H9 (cell line): ENCODE data around the gene AFAP1L1. TPM values are rescaled to one million over a fixed set of nuclear protein-coding genes. Genes with fewer than 3 reads are reported as not detected.

Source experiments
- DNase-seq: peaks from one replicate; pipeline ENCODE4 v3.0.0-alpha.2; 2017
- H2AFZ ChIP-seq: one replicate; pipeline ENCODE4 v1.6.1; 2013; ENCODE audit warnings: mild to moderate bottlenecking, low read length, control low read depth, moderate library complexity
- H2AK5ac ChIP-seq: 2 replicates; pipeline ENCODE4 v1.6.1; 2013; ENCODE audit warnings: low read length, control low read depth, mixed read lengths; ENCODE audit not compliant: insufficient read length
- H2BK120ac ChIP-seq: one replicate; pipeline ENCODE4 v1.6.1; 2013; ENCODE audit warnings: low read depth, mild to moderate bottlenecking, low read length, control low read depth, inconsistent platforms; ENCODE audit not compliant: poor library complexity, severe bottlenecking
- H2BK12ac ChIP-seq: 2 replicates; pipeline ENCODE4 v1.6.1; 2013; ENCODE audit warnings: low read length, control low read depth, mixed read lengths, low read depth; ENCODE audit not compliant: insufficient read length
- H2BK15ac ChIP-seq: 2 replicates; pipeline ENCODE4 v1.6.1; 2013; ENCODE audit warnings: low read depth, low read length, control low read depth
- H2BK20ac ChIP-seq: one replicate; pipeline ENCODE4 v1.6.1; 2013; ENCODE audit warnings: low read depth, mild to moderate bottlenecking, low read length, control low read depth, inconsistent platforms; ENCODE audit not compliant: poor library complexity, severe bottlenecking
- H2BK5ac ChIP-seq: 2 replicates; pipeline ENCODE4 v1.6.1; 2013; ENCODE audit warnings: low read length, control low read depth, mixed read lengths; ENCODE audit not compliant: insufficient read length
- H3K14ac ChIP-seq: 2 replicates; pipeline ENCODE4 v1.6.1; 2013; ENCODE audit warnings: low read length, control low read depth; ENCODE audit not compliant: insufficient read depth
- H3K18ac ChIP-seq: 2 replicates; pipeline ENCODE4 v1.6.1; 2013; ENCODE audit warnings: low read depth, mild to moderate bottlenecking, mixed read lengths, low read length, control low read depth; ENCODE audit not compliant: insufficient read length
- H3K23ac ChIP-seq: 2 replicates; pipeline ENCODE4 v1.6.1; 2013; ENCODE audit warnings: low read length, control low read depth, mixed read lengths, low read depth; ENCODE audit not compliant: insufficient read length
- H3K23me2 ChIP-seq: 2 replicates; pipeline ENCODE4 v1.6.1; 2013; ENCODE audit warnings: low read depth, mild to moderate bottlenecking, mixed read lengths, low read length, control low read depth; ENCODE audit not compliant: insufficient read length, poor library complexity, severe bottlenecking
- H3K27ac ChIP-seq: 2 replicates; pipeline ENCODE4 v1.5.1; 2013; ENCODE audit warnings: low read length, control low read depth, mixed read lengths, low read depth; ENCODE audit not compliant: insufficient read length
- H3K27me3 ChIP-seq: 2 replicates; pipeline ENCODE4 v1.6.1; 2013; ENCODE audit warnings: low read length, control low read depth, inconsistent platforms; ENCODE audit not compliant: insufficient read depth
- H3K4ac ChIP-seq: 2 replicates; pipeline ENCODE4 v1.6.1; 2013; ENCODE audit warnings: low read depth, mild to moderate bottlenecking, control low read depth, inconsistent platforms, low read length, moderate library complexity
- H3K4me1 ChIP-seq: 2 replicates; pipeline ENCODE4 v1.6.1; 2013; ENCODE audit warnings: low read length, control low read depth, inconsistent platforms; ENCODE audit not compliant: insufficient read depth
- H3K4me2 ChIP-seq: 2 replicates; pipeline ENCODE4 v1.6.1; 2013; ENCODE audit warnings: low read length, control low read depth, mixed read lengths; ENCODE audit not compliant: insufficient read length, insufficient read depth
- H3K56ac ChIP-seq: 2 replicates; pipeline ENCODE4 v1.6.1; 2013; ENCODE audit warnings: low read depth, mild to moderate bottlenecking, mixed read lengths, low read length, control low read depth; ENCODE audit not compliant: insufficient read length
- H3K79me1 ChIP-seq: 2 replicates; pipeline ENCODE4 v1.6.1; 2013; ENCODE audit warnings: low read depth, mild to moderate bottlenecking, moderate library complexity, low read length, control low read depth, inconsistent platforms; ENCODE audit not compliant: insufficient read depth, poor library complexity, severe bottlenecking
- H3K79me2 ChIP-seq: 2 replicates; pipeline ENCODE4 v1.6.1; 2013; ENCODE audit warnings: low read length, control low read depth, inconsistent platforms; ENCODE audit not compliant: insufficient read depth
- H3K9ac ChIP-seq: 2 replicates; pipeline ENCODE4 v1.6.1; 2013; ENCODE audit warnings: low read length, control low read depth, mixed read lengths; ENCODE audit not compliant: insufficient read length; ENCODE audit errors: extremely low read depth
- H3K9me3 ChIP-seq: one replicate; pipeline ENCODE4 v1.6.1; 2013; ENCODE audit warnings: low read depth, low read length, inconsistent platforms; ENCODE audit not compliant: control insufficient read depth
- H3T11ph ChIP-seq: one replicate; pipeline ENCODE4 v1.6.1; 2013; ENCODE audit warnings: mild to moderate bottlenecking, low read length, control low read depth, inconsistent platforms
- H4K20me1 ChIP-seq: one replicate; pipeline ENCODE4 v1.6.1; 2013; ENCODE audit not compliant: control insufficient read depth, insufficient read length, insufficient read depth
- H4K5ac ChIP-seq: 2 replicates; pipeline ENCODE4 v1.6.1; 2013; ENCODE audit warnings: low read depth, mild to moderate bottlenecking, mixed read lengths, low read length, control low read depth; ENCODE audit not compliant: insufficient read length
- H4K8ac ChIP-seq: replicated peaks from 2 replicates; pipeline ENCODE4 v1.6.1; 2013; ENCODE audit warnings: low read length, control low read depth, mixed read lengths, low read depth; ENCODE audit not compliant: insufficient read length
- H4K91ac ChIP-seq: 2 replicates; pipeline ENCODE4 v1.6.1; 2013; ENCODE audit warnings: low read depth, mild to moderate bottlenecking, moderate library complexity, mixed read lengths, low read length, control low read depth; ENCODE audit not compliant: insufficient read length
- H3K27ac Mint-ChIP-seq, 3 experiments: 2 replicates in 2 of 3; 3 replicates in 1 of 3; pipeline ENCODE4 v1.8.0; 2020 to 2021; ENCODE audit warnings: mixed read lengths in 3 of 3, mild to moderate bottlenecking in 1 of 3, moderate library complexity in 1 of 3
- H3K27me3 Mint-ChIP-seq: 2 replicates; pipeline ENCODE4 v1.8.0; 2021; ENCODE audit warnings: low read depth, mild to moderate bottlenecking, moderate library complexity, mixed read lengths
- H3K36me3 Mint-ChIP-seq, 3 experiments: 2 replicates in 2 of 3; 3 replicates in 1 of 3; pipeline ENCODE4 v1.8.0; 2020 to 2021; ENCODE audit warnings: low read depth in 3 of 3, mixed read lengths in 3 of 3; ENCODE audit not compliant: insufficient read depth in 1 of 3
- H3K4me1 Mint-ChIP-seq, 2 experiments: 2 replicates each; pipeline ENCODE4 v1.8.0; 2020; ENCODE audit warnings: mixed read lengths in 2 of 2
- H3K4me3 Mint-ChIP-seq, 2 experiments: 2 replicates in 1 of 2; 3 replicates in 1 of 2; pipeline ENCODE4 v1.8.0; 2020 to 2021; ENCODE audit warnings: mild to moderate bottlenecking in 2 of 2, mixed read lengths in 2 of 2, moderate library complexity in 1 of 2
- H3K9me3 Mint-ChIP-seq, 2 experiments: 2 replicates in 1 of 2; 3 replicates in 1 of 2; pipeline ENCODE4 v1.8.0; 2020; ENCODE audit warnings: mild to moderate bottlenecking in 2 of 2, mixed read lengths in 2 of 2, moderate library complexity in 1 of 2
- CTCF ChIP-seq: fragments of 200-600 bp; sonication (generic); conservative IDR thresholded peaks from 3 replicates; pipeline ENCODE4 v1.8.0; 2021; ENCODE audit warnings: antibody characterized with exemption, mild to moderate bottlenecking
- total RNA-seq: library from RNA; stranded (reverse); gene quantifications from 2 replicates; pipeline ENCODE4 v1.2.1, GENCODE V29; 2021

The AFAP1L1 gene
- total RNA-seq, 1 experiment from 2014 or later, result 1.8 TPM

GRCh38 chr5:149341876-149342275 is 70.2 kb downstream of the AFAP1L1 start:
- Histone ChIP-seq H4K5ac (no peak overlapping the region), H3K56ac (no peak overlapping the region), H4K20me1 (no peaks in the 10 kb centered on the region), H3K4me2 (no peak overlapping the region), H3K9me3 (no peaks in the 10 kb centered on the region), H3K4me1 (no peaks in the 10 kb centered on the region), H2AFZ (no peak overlapping the region), H3K18ac (no peak overlapping the region), H3K79me1 (peaks cover under 1% of the 10 kb centered on the region), H3T11ph (no peak overlapping the region), H2BK120ac (no peak overlapping the region), H2BK5ac (no peak overlapping the region), H3K14ac (no peak overlapping the region), H2BK15ac (no peak overlapping the region), H3K23me2 (peaks cover 13% of the 10 kb centered on the region), H4K91ac (no peak overlapping the region), H3K9ac (no peak overlapping the region), H2BK12ac (no peak overlapping the region), H3K27me3 (no peaks in the 10 kb centered on the region), H3K27ac (no peak overlapping the region), H2BK20ac (no peak overlapping the region), H3K23ac (no peak overlapping the region), H3K79me2 (peaks cover 4% of the 10 kb centered on the region; the same call in 1 of the 2 replicates), H3K4ac (no peak overlapping the region), H4K8ac (no peak overlapping the region), H2AK5ac (no peak overlapping the region)
- H3K27ac Mint-ChIP-seq, result no peak overlapping the region
- H3K9me3 Mint-ChIP-seq, result no peaks in the 10 kb centered on the region
- H3K4me3 Mint-ChIP-seq, result no peak overlapping the region
- peaks cover 0 to under 1% (median under 1%) of the 10 kb centered on the region in 3 experiments; a peak in 4 of 7 replicates for H3K36me3 Mint-ChIP-seq
- H3K27me3 Mint-ChIP-seq, result peaks cover 11% of the 10 kb centered on the region
- DNase-seq, result no peak
- peaks cover 4 to 12% of the 10 kb centered on the region in 2 experiments for H3K4me1 Mint-ChIP-seq
- TF ChIP-seq CTCF, result no peak
